Measurements from ENCODE around the gene SORL1.

GRCh38 chr11:121564948-121565684 is 113.0 kb downstream of the SORL1 start:
- TF ChIP-seq EZH2phosphoT487 (IDR thresholded peaks at IDR 0.05) = no peak
- TF ChIP-seq CTCF (IDR thresholded peaks at IDR 0.05) = no peak
